NT2/D1 (cell line): ENCODE data around the gene RNU6-1.

Experiments used
- SUZ12 ChIP-seq: IDR thresholded peaks from 2 replicates; pipeline ENCODE4 v1.6.1; 2011; ENCODE audit not compliant: insufficient read length, insufficient read depth; ENCODE audit errors: extremely low read depth
- YY1 ChIP-seq: IDR thresholded peaks from 2 replicates; pipeline ENCODE4 v1.6.1; 2011; ENCODE audit not compliant: insufficient read length, insufficient read depth
- ZNF274 ChIP-seq: IDR thresholded peaks from 2 replicates; pipeline ENCODE4 v1.6.1; 2011; ENCODE audit warnings: mild to moderate bottlenecking, low read depth, low read length

DNA sequence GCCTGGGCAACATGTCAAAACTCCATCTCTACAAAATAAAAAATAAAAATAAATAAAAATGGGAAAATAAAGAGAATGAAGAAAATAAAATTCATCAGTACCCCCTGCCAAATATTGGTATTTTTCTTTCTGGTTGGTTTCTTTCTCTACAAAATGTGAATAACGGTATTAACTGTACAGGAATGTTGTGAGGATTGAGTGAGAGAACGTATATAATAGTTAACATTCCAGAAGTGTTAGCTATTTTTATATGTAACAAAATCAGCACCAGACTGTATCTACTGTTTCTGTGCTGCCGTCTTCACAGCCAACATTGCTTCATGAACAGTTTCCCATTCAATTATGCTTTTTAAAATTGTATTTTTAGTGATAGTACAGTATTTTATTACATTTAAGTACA, 25.5 kb upstream of the RNU6-1 start:
- no peak for TF ChIP-seq ZNF274
- no peak for TF ChIP-seq SUZ12
- no peak for TF ChIP-seq YY1
